ENCODE results near the gene CLDN19. TPM values are rescaled to one million over a fixed set of nuclear protein-coding genes. Genes with fewer than 3 reads are reported as not detected.

The CLDN19 gene
- total and polyA plus RNA-seq, 2 of the 8 experiments (the other 6 are each of a cell fraction or from before 2014, with no cell fraction given) = 9.7 to 17.2 TPM

GRCh38 chr1:42739753-42740700, at the start of gene CLDN19 (continued):
- no peak for TF ChIP-seq USF2 (IDR thresholded peaks at IDR 0.05; ENCODE audit: low read length)
- no peak for TF ChIP-seq SP2 (IDR thresholded peaks at IDR 0.05; ENCODE audit: low read length)
- TF ChIP-seq CBX8 (IDR thresholded peaks at IDR 0.05; ENCODE audit: borderline replicate concordance, low read depth, low read length) = no peak
- TF ChIP-seq SP1 (IDR thresholded peaks at IDR 0.05; ENCODE audit: low read depth, low read length) = peak; percentile 53
- TF ChIP-seq POLR2A (IDR thresholded peaks at IDR 0.05; ENCODE audit: control extremely low read depth in 1 of 2, low read depth in 2 of 2, low read length in 2 of 2) = peak in 1 of 2 experiments; percentile 38; a peak in 2 of 3 replicates
- TF ChIP-seq NANOG (IDR thresholded peaks at IDR 0.05; ENCODE audit: insufficient read depth, low read depth, low read length, poor library complexity, severe bottlenecking) = no peak
- no peak for TF ChIP-seq SP4 (IDR thresholded peaks at IDR 0.05; ENCODE audit: low read length)
- TF ChIP-seq BCL11A (IDR thresholded peaks at IDR 0.05; ENCODE audit: low read depth in 2 of 2, low read length in 2 of 2) = no peak
- TF ChIP-seq ATF3 (IDR thresholded peaks at IDR 0.05; ENCODE audit: insufficient read depth, low read depth, low read length) = no peak
- TF ChIP-seq BRCA1 (IDR thresholded peaks at IDR 0.05; ENCODE audit: low read depth, low read length) = no peak
- no peak for TF ChIP-seq TEAD4 (IDR thresholded peaks at IDR 0.05; ENCODE audit: low read depth, low read length)
- TF ChIP-seq CHD1 (IDR thresholded peaks at IDR 0.05; ENCODE audit: low read depth, low read length) = no peak
- TF ChIP-seq SIN3A (conservative IDR thresholded peaks at IDR 0.05 in 1 of 2, IDR thresholded peaks at IDR 0.05 in 1 of 2; ENCODE audit: low read depth in 1 of 2, low read length in 2 of 2) = peak in 1 of 2 experiments; percentile 51; a peak in 1 of 4 replicates
- no peak for TF ChIP-seq KDM1A (IDR thresholded peaks at IDR 0.05; ENCODE audit: borderline replicate concordance, low read length)
- no peak; the same call in 1 of the 2 replicates for TF ChIP-seq POLR2AphosphoS5 (IDR thresholded peaks at IDR 0.05; ENCODE audit: low read depth, low read length)
- no peak for TF ChIP-seq HDAC6 (IDR thresholded peaks at IDR 0.05; ENCODE audit: low read depth, low read length)
- no peak for TF ChIP-seq CHD2 (IDR thresholded peaks at IDR 0.05; ENCODE audit: low read length)
- 0 out of 2 replicates have a peak, but pooled peaks have one; percentile 3 for TF ChIP-seq NRF1 (IDR thresholded peaks at IDR 0.05; ENCODE audit: low read depth, low read length)

All from H1 (cell line).